ENCODE measurements around the gene GGCX.
"Not testable (repeated sequence)": the region's sequence is repeated elsewhere in the genome, so short reads cannot be mapped to it uniquely, and the experiment has no call there.

The GGCX gene

GRCh38 chr2:85575739-85576138, 14.4 kb upstream of the GGCX start:
- no peak for DNase-seq (ENCODE audit: low read depth)

- no peak for DNase-seq (ENCODE audit: low read depth)
Observed at GRCh38 chr2:85566265-85566664, 5.0 kb upstream of the GGCX start.

DNA sequence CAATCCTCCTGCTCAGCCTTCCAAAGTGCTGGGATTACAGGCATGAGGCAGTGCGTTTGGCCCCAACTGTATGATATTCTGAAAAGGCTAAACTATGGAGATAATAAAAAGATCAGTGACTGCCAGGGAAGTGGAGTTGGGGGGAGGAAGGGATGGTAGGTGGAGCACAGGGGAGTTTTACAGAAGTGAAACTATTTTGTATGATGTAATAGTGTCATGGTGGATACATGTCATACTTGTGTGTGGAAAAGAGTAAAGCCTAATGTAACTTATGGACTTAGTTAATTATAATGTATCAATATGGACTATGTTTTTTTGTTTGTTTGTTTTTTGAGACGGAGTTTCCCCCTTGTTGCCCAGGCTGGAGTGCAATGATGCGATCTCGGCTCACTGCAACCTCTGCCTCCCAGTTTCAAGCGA, 2.9 kb upstream of the GGCX start:
- DNase-seq (ENCODE audit: low read depth): no peak

GRCh38 chr2:85560812-85561279, 447 bp downstream of the GGCX start:
- DNase-seq (ENCODE audit: low read depth): no peak

- not testable (repeated sequence) for DNase-seq (ENCODE audit: low read depth)
Observed at GRCh38 chr2:85560403-85560726, 928 bp downstream of the GGCX start.

DNA sequence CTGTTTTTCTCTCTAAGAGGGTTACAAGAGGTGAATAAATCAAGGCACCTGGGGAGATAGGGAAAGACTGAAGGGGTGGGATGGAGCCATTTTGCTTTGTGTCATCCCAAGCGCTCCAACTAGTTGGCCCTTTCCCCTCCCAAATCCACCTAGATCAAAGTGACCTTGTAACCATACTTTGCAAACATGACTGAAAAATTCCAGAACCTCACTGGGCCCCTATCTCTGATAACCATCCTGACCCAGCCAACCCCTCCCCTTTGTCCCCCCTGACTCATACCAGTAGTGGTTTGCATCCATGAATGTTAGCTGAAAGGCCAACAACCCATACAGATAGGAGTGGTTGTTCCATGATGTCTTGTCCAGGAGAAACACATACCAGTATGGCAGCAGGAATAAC, 3.1 kb downstream of the GGCX start:
- DNase-seq (ENCODE audit: low read depth): no peak

GRCh38 chr2:85557130-85557529, 4.2 kb downstream of the GGCX start:
- DNase-seq (ENCODE audit: low read depth): no peak

DNA sequence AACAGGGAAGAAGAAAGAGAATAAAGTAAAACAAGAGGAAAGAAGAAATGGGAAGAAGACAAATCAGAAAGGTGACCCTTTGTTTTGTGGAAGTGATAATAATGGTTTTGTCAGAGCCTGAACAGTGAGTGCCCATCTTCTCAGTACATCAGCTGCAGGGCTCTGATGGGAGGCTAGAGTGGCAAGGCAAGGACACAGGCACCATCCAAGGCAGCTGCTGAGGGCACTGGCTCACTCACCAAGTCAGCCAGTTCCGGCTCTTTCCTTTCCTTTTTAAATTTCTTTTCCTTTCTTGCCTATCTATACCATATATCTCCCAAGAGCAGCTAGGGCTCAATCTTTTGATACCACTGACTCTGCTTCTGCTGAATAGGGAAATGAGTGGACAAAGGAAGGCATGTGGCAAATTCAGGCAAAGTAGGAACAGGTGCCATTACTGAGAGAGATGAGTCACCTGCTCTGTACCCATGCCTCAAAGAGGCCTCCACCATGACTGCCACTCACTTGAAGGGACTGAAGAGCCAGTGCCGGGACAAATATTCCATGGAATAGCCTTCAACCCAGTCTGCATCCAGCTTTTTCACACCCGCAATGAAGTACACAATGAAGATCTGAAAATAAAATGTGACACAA, 6.2 kb downstream of the GGCX start:
- DNase-seq (ENCODE audit: low read depth): no peak

GRCh38 chr2:85553184-85553583, 8.1 kb downstream of the GGCX start:
- DNase-seq (ENCODE audit: low read depth): no peak

DNA sequence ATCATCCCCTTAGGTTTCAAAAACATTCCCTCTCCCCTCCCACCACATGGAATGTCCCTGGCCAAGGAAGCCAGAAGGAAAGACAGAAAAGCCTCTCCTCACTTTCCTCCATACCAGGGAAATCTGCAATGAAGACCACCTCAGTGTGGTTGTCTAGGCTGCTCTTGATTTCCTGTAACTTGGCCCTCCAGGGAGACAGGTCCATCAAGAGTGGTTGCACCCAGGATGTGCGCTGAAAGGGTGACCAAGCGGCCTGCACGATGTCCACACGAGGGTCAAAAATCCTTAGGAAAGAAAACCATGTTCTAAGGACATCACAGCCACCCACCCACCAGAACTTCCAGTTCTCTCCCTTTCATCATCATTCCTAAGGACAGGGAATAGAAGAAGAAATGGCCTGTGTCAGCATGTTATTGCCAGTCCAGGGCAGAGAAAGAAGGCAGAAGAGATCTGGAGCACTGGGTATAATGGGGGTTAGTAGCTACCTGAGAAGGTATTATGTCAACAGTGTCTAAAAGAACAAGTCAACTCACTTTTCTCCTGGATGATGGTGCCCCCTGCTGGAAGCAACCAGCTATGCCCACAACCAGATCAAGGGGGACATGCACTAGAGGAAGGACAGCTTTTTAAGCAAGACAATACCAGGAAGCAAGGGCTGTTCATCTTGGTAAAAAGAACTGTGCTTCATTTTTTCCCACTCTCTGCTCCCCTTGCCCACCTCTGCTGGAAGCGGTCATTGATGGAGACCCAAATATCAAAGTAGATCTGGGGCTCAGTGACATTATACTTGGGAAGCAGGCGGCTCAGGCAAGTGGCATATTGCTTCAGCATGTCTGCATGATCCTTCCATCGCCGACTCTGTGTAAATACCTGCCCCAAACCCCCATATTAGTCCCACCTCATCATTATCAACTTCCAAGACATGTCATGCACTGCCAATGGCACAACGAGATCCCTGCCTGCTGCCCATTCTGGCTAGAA, 9.3 kb downstream of the GGCX start:
- peak; percentile 66 for DNase-seq (ENCODE audit: low read depth)

- no peak for DNase-seq (ENCODE audit: low read depth)
Observed at GRCh38 chr2:85550486-85550885, 10.8 kb downstream of the GGCX start.

DNA sequence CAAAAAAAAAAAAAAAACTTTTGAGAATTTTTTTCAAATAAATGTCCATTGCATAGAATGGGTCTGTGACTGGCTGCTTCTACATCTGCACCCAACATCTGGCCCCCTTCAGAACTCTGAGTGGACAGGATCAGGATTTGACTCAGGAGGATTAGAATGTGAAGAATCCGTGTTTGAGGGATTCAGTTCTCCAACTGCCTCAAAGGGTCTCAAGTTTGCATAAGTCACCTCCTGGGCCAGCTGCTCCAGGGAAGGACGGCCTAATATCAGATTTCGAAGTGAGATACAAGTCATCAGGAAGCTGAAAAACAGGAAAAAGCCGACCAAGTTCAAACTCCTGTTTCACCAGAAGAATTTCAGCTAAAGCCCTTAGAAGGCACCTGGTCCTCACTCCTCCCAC, 11.5 kb downstream of the GGCX start:
- DNase-seq (ENCODE audit: low read depth): no peak

GRCh38 chr2:85549095-85549494, 12.2 kb downstream of the GGCX start:
- DNase-seq (ENCODE audit: low read depth): no peak

- DNase-seq (ENCODE audit: low read depth): no peak
Observed at GRCh38 chr2:85548608-85548900, 12.7 kb downstream of the GGCX start.

- DNase-seq (ENCODE audit: low read depth): no peak
Observed at GRCh38 chr2:85547859-85548607, 13.3 kb downstream of the GGCX start.

- no peak for DNase-seq (ENCODE audit: low read depth)
Observed at GRCh38 chr2:85547089-85547858, 14.0 kb downstream of the GGCX start.

- no peak for DNase-seq (ENCODE audit: low read depth)
Observed at GRCh38 chr2:85545780-85546240, 15.5 kb downstream of the GGCX start.

- not testable (repeated sequence) for DNase-seq (ENCODE audit: low read depth)
Observed at GRCh38 chr2:85544915-85545779, 16.1 kb downstream of the GGCX start.

DNA sequence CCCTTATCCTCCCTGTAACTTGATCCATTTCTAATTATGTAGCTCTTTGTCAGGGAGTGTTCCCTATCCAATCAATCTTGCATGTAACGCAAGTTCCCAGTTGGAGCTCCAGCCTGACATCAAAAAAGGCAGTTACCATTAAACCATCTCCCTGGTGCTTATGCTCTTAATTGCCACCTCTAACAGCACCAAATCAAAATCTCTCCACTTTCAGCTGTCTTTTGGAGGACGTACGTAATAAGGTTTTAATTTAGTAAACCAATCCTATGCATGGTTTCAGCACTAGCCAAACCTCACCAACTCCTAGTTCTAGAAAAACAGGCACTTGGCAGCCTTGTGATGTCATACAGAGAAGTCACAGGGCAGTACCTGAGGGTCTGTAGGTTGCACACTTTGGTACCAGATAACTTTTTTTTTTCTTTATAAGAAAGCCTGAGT, 17.0 kb downstream of the GGCX start:
- not testable (repeated sequence) for DNase-seq (ENCODE audit: low read depth)

GRCh38 chr2:85542777-85543176, 18.5 kb downstream of the GGCX start:
- no peak for DNase-seq (ENCODE audit: low read depth)
